Left kidney (tissue), 2 donors: ENCODE measurements around the gene SYNM. TPM values are rescaled to one million over a fixed set of nuclear protein-coding genes. Genes with fewer than 3 reads are reported as not detected.

ENCODE experiments used
- DNase-seq: peaks from one replicate; pipeline ENCODE4 v3.0.0-alpha.2; 2013
- polyA plus RNA-seq: library from polyadenylated mRNA; unstranded; fragments of 120-200 nt; gene quantifications from one replicate; pipeline ENCODE4 v1.2.1, GENCODE V29; 2013; ENCODE audit not compliant: insufficient read length

SYNM gene
- polyA plus RNA-seq, 1 donor: 1.9 TPM

DNA sequence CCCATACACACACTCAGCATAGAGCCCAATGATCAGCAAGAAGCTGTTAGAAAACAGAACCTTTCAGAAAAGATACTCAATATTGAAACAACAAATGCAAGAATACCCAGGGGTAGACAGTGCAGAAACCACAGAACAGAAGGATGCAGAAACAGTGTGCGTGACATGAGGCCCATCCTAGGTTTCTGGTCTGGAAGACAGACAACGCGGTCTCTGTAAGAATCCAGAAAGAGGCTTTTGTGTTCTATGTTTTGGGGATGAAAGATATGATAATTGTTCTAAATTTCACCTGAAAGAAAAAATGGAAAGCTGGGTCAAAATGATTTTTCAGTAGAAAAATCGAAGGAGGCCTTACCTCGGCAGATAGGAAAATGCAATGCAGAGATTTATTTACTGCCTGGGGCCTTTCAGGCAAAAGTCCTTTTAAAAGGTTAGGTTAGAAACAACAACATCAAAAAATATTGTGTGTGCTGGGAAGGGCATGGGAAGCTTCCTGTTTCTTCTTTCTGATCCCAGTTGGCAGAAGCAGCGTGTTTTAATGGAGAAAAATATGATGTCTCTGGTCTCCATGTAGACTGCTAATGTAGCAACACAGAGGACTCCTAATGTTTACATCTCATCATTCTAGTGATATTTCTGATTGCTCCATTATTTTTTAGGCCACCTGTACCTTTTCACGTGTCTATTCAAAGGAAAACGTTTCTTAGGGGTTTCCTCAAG is 17.0 kb downstream of the SYNM start:
- DNase-seq: no peak

DNA sequence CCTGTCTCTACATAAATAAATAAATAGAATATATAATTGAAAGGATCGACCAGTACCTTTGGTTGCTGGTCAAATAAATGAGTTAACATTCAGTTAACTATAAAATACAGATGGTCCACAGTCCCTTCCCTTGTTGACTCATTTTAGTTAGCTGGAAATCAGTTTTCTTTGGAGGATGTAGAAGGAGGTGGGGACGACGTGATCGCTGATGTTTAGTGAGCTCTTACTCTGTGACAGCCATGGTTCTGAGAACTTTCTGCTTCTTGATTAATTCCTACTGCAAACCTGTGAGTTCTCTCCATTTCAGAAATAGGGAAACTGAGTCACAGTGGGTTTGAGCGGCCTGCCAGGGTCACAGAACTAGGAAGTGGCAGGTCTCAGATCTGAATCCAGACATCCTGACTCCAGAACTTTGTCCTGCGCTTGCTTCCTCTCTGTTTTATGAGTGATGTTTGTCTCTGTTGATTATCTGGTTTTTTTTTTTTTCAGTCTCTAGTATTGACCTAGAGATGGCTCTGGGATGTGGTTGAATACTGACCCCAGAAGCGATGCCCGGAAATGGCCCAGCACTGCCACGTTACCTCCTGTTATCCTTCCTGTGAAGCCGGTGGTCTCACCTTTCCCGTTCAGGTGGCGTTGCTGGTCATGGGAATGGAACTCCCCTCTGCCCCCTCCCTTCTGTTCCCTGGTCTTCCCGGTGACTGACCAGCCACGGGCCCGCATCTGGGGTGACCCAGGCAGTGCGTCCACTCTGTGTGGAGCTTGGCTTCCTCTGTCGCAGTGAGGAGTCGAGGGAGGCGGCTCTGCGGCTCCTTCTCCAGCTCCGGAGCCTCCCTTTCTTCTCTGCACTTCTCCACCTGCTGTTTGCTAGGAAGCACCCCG is 18.2 kb downstream of the SYNM start:
- no peak for DNase-seq

DNA sequence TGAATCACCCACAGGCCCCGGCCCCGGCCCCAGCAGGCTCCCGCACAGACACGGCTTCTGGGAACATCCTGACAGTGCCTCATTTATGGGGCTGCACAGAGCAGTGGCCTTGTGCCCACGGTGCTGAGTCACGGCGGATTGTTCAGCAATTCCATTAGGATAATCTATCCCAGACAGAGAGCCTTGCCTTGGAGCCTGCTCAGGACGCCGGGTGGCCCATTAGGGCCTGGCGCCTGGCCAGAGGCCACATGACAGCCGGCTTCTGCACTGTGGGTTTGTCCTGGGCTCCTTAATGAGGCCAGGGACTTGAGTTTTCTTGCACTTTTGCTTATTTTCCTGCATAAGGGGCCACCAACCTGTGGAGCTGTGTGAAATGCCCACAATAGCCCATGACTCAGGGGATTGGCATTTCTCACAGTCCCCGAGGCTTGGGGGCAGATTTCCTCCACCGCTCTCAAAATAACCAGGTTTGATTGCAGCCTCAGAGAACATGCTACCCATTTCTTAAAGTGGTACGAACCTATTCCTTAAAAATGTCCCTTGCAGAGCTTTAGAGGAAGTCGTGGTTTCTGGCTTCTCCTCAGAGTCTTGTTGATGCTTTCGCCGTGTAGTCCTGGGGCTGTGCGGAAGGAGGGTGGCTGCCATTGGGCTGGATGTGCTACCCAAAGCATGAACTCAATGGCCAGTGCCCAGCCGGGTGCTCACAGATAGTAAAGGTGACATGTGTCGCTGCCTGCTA is 19.0 kb downstream of the SYNM start:
- DNase-seq: peak; percentile 59

DNA sequence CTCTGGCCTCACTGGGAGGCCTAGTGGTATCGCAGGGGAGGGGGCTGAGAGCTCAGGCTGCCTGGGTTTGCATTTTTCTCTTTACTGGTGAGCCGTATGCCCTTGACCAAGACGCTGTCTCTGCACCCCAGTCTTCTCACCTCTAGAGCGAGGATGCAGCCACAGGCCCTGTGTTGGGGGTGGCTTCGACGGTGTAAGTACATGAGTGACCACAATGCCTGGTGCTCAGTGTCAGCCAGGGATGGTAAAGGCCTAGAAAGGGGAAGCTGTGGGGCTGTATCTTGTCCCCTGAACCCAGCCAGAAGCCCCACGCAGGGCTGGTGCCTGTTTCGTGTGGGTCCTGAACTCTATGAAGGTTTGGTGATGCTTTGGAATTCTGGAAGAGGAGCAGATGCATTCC is 19.8 kb downstream of the SYNM start:
- DNase-seq: no peak

DNA sequence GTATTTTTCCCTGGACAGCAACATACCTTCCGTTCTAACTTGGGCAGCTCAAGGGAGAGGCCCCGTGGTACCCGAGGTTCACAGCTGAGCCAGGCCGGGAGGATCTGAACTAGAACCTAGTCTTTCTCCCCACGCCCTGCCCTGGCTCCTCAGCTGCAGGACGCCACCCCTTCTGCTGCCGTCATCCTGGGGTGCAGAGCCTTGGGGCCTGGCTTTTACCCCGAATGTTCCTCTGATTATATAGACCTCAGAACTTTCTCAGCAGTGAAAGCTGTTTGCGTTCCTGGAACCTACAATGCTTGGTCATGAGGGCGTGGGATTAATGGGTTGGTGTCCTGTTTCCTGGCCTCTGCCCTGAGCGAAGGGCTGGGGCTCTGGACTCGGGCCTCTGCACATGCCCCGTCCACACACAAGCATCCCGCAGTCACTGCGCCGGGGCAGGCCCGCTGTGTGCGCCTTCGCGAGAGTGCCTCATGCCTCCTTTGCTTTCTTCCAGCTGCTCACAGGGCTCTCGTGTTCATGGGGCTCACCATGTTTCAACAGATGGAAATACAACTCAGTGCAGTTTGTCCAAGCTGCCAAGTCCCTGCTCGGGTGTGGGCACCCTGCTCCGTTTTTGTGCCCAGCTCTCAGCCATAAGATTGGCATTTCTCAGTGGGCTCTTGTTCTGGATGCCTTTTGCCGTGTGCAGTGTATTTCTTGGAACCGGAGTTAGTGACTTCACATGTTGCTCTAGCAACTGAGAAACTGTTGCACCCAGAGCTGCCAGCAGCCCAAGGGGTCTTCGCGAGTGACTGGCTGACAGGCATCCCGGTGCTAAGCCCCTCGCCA is 20.4 kb downstream of the SYNM start:
- DNase-seq: no peak

DNA sequence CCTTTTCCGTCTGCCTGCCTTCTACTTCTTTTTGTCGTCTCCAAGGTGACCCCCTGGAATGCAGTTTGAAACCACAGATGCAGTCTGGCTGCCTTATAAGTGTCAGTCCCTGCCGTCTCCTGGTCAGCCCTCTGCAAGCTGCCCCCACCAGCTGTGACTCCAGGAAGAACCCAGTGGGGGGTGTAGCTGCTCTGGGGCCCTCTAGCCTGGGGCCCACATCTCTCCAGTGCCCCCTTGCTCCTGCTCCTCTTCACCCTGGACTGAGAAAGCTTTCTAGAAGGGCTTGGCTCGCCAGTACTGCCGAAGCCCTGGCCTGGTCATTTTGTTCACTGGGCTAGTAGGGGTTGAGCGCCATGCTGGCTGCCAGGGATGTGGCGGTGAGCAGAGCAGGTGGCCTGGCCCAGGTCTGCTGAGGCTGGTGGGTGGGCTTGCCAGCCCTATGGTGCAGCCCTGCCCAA is 21.3 kb downstream of the SYNM start:
- DNase-seq: no peak

DNA sequence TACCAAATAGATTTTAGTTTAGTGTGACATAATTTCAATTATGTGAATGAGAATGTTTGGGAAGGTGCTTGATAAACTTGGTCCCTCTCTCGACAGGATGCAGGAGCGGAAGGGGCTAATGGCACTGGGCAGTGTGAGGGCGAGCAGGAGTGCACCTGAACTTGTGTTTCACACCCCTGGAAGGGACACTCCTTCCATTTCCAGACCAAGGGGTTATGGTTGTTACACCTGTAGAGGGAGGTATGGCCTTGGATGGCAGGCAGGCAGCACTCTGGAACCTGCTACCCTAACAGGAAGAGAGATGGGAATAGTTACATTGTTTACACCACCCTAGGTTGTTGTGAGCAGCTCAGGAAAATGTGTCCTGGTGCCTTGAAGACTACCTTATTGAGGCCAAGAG is 22.1 kb downstream of the SYNM start:
- no peak for DNase-seq

DNA sequence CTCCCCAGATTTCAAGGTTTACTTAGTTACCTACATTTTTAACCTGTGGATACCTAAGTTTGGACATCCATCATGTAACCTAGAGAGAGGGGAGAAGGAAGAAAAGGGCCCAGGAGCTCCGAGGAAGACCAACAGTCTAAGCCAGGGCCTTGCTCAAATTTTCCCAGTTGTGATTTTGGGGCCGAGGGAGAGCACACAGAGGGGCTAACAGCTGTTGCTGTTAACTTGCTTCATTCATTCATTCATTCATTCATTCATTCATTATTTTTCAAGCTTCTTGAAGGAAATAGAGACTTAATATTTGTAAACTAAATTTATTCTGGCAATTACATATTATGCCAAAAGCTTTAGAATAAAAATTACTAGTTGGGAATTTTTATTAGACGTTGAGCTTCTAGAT is 22.9 kb downstream of the SYNM start:
- no peak for DNase-seq

DNA sequence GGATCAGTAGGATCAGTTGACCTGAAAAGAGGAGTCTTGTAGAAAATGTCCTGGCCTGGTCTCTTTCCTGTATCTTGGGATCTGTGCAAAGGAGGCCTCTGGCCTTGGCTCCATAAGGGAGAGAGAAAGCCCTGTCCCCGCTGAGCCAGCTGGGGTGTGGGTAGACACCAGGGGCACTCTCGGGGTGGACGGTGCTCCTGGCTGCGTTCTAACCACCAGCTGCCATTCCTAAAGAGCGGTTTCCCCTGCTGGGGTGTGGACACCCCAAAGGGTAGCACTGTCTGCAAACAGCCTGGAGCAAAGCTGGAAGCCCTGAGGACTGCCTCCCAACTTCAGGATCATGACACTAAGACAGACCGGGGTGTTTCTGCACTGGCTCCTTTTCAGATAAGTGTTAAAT is 23.5 kb downstream of the SYNM start:
- no peak for DNase-seq

DNA sequence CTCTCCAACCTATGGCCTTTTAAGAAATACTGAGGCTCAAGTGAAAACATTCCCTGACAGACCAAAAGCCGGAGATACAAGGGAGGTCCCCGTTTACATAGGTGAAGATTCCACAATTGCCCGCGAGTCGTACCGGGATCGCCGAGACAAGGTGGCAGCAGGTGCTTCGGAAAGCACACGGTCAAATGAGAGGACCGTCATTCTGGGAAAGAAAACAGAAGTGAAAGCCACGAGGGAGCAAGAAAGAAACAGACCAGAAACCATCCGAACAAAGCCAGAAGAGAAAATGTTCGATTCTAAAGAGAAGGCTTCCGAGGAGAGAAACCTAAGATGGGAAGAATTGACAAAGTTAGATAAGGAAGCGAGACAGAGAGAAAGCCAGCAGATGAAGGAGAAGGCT is 24.8 kb downstream of the SYNM start:
- no peak for DNase-seq

DNA sequence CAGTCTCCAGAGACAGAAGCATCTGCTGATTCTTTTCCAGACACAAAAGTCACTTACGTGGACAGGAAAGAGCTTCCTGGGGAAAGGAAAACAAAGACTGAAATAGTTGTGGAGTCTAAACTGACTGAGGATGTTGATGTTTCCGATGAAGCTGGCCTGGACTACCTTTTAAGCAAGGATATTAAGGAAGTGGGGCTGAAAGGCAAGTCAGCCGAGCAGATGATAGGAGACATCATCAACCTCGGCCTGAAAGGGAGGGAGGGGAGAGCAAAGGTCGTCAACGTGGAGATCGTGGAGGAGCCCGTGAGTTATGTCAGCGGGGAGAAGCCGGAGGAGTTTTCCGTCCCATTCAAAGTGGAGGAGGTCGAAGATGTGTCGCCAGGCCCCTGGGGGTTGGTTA is 25.4 kb downstream of the SYNM start:
- DNase-seq: no peak

DNA sequence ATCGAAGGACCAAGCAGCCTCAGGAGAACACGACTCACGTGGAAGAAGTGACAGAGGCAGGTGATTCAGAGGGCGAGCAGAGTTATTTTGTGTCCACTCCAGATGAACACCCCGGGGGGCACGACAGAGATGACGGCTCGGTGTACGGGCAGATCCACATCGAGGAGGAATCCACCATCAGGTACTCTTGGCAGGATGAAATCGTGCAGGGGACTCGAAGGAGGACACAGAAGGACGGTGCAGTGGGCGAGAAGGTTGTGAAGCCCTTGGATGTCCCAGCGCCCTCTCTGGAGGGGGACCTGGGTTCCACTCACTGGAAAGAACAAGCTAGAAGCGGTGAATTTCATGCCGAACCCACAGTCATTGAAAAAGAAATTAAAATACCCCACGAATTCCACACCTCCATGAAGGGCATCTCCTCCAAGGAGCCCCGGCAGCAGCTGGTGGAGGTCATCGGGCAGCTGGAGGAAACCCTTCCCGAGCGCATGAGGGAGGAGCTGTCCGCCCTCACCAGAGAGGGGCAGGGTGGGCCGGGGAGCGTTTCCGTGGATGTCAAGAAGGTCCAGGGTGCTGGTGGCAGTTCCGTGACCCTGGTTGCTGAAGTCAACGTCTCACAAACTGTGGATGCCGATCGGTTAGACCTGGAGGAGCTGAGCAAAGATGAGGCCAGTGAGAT is 26.0 kb downstream of the SYNM start:
- DNase-seq: no peak

DNA sequence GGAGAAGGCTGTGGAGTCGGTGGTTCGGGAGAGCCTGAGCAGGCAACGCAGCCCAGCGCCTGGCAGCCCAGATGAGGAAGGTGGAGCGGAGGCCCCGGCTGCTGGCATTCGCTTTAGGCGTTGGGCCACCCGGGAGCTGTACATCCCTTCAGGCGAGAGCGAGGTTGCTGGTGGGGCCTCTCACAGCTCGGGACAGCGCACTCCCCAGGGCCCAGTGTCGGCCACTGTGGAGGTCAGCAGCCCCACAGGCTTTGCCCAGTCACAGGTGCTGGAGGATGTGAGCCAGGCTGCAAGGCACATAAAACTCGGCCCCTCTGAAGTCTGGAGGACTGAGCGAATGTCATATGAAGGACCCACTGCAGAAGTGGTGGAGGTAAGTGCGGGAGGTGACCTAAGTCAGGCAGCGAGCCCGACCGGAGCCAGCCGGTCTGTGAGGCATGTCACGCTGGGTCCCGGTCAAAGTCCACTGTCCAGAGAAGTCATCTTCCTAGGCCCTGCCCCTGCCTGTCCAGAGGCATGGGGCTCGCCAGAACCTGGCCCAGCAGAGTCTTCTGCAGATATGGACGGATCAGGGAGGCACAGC is 26.7 kb downstream of the SYNM start:
- no peak for DNase-seq

DNA sequence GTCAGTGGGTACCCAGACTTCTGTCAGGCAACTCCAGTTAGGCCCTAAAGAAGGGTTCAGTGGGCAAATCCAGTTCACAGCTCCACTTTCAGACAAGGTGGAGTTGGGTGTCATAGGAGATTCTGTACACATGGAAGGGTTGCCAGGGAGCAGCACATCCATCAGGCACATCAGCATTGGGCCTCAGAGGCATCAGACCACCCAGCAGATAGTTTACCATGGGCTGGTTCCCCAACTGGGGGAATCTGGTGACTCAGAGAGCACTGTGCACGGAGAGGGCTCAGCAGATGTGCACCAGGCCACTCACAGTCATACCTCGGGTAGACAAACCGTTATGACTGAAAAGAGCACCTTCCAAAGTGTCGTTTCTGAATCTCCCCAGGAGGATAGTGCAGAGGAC is 27.2 kb downstream of the SYNM start:
- DNase-seq: no peak

DNA sequence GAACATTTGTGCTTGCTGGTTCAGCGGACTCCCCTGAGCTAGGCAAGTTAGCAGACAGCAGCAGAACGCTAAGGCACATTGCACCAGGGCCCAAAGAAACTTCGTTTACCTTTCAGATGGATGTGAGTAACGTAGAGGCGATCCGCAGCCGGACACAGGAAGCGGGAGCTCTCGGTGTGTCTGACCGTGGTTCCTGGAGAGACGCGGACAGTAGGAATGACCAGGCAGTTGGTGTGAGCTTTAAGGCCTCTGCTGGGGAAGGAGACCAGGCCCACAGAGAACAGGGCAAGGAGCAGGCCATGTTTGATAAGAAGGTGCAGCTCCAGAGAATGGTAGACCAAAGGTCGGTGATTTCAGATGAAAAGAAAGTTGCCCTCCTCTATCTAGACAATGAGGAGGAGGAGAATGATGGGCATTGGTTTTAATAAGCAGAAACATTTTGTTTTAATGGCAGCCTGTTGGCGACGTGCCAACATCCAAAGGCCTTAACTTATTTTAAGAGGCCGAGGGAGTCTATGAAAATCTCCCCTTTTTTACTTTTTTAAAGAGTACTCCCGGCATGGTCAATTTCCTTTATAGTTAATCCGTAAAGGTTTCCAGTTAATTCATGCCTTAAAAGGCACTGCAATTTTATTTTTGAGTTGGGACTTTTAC is 27.9 kb downstream of the SYNM start:
- no peak for DNase-seq

DNA sequence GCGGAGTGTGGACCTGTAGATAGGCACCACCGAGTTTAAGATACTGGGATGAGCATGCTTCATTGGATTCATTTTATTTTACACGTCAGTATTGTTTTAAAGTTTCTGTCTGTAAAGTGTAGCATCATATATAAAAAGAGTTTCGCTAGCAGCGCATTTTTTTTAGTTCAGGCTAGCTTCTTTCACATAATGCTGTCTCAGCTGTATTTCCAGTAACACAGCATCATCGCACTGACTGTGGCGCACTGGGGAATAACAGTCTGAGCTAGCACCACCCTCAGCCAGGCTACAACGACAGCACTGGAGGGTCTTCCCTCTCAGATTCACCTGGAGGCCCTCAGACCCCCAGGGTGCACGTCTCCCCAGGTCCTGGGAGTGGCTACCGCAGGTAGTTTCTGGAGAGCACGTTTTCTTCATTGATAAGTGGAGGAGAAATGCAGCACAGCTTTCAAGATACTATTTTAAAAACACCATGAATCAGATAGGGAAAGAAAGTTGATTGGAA is 29.5 kb downstream of the SYNM start:
- no peak for DNase-seq

DNA sequence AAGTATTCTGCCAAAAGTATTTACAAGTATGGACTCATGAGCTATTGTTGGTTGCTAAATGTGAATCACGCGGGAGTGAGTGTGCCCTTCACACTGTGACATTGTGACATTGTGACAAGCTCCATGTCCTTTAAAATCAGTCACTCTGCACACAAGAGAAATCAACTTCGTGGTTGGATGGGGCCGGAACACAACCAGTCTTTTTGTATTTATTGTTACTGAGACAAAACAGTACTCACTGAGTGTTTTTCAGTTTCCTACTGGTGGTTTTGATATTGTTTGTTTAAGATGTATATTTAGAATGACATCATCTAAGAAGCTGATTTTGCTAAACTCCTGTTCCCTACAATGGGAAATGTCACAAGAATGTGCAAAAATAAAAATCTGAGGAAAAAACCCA is 30.3 kb downstream of the SYNM start:
- DNase-seq: no peak

DNA sequence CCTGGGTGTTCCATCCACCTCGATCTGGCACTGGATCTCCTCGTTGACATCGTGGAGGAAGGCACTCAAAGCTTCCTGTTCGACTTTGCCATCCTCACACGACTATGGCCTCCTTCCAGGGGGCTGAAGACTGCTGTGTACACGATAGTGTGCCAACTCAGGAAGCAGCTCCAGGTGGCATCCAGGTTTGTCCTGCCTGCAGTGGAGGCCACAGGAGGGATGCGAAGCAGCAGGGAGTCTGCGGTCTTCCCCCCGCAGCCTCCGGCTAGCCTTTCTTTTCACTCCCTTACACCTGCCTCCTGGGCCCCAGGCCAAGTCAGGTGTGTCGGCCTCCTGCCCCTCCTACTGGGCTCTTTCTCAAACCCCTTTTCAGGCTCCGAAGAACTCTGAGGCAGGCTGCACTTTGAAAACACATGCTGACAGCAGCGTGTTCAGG is 32.2 kb downstream of the SYNM start:
- no peak for DNase-seq

DNA sequence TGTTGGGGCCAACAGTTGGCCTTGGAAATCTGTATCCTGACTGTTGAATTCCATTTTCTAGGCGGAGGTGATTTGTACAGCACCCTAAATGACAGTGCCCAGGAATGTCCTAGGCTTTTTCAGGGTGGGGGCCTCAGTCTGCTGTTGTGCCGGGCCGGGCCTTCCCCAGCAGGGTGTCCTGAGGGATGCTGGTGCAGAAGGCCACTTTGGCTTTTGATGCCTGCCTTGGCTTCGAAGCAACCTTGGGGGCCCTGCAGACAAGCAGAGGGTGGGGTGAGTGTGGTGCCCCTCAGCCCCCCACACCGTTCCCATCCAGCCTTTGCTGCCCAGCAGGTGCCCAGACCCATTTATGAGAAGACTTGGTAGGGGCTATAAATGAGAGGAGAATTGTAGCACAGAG is 33.0 kb downstream of the SYNM start:
- DNase-seq: no peak

DNA sequence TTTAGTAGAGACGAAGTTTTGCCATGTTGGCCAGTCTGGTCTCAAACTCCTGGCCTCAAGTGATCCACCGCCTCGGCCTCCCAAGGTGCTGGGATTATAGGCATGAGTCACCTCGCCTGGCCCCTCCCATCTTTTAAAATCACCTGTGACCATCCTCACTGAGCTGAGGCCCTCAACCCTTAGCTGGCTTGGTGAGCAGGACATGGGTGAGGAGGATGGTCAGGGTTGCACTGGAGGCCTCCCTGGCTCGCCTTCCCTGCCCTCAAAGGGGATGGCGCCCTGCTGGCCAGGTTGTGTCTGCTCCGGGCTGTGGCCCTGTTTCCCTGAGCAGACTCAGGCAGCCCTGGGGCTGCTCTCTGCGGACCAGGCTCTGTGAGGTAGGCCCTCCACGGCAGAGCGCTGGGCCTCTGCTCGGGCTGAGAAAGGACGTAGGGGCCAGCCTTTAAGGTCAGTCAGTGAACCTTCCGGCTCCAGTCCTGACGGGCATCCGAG is 33.7 kb downstream of the SYNM start:
- no peak for DNase-seq
